Measurements from ENCODE around the gene NEURL1.
A peak's percentile ranks its signal among the peaks of the same experiment; 100 is the strongest.

Gene NEURL1

DNA sequence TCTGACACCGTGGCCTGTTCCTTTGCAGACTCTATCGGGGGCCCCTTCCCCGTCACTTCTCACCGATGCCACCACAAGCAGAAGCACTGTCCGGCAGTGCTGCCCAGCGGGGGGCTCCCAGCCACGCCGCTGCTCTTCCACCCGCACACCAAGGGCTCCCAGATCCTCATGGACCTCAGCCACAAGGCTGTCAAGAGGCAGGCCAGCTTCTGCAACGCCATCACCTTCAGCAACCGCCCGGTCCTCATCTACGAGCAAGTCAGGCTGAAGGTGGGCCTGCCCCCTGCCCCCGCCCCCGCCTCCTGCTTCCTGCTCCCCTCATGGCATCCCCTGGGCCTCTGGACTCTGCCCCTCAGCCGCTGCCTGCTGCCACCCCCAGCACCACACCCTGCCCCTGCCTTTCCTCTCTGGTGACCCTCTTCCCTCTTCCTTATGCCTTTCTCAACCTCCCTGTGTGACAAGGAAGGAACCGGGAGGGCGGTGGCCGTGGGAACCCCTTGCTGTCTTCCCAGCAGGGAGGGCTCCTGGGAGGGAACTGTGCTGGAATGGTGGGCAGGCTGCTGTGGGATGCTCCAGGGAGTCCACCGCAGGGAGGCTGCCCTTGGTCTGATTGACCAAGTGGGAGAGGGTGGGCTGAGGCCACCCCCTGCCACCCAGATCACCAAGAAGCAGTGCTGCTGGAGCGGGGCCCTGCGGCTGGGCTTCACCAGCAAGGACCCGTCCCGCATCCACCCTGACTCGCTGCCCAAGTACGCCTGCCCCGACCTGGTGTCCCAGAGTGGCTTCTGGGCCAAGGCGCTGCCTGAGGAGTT, 77.5 kb downstream of the NEURL1 start:
- DNase-seq, result no peak

DNA sequence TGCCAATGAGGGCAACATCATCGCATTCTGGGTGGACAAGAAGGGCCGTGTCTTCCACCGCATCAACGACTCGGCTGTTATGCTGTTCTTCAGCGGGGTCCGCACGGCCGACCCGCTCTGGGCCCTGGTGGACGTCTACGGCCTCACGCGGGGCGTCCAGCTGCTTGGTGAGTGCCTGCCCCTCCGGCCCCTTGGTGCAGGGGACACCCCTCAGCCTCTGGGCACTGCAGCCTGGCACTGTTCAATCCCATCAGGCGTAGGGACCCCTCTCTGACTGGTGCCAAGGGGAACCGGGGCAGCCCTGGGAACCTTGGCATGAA, 78.1 kb downstream of the NEURL1 start:
- no peak for DNase-seq

DNA sequence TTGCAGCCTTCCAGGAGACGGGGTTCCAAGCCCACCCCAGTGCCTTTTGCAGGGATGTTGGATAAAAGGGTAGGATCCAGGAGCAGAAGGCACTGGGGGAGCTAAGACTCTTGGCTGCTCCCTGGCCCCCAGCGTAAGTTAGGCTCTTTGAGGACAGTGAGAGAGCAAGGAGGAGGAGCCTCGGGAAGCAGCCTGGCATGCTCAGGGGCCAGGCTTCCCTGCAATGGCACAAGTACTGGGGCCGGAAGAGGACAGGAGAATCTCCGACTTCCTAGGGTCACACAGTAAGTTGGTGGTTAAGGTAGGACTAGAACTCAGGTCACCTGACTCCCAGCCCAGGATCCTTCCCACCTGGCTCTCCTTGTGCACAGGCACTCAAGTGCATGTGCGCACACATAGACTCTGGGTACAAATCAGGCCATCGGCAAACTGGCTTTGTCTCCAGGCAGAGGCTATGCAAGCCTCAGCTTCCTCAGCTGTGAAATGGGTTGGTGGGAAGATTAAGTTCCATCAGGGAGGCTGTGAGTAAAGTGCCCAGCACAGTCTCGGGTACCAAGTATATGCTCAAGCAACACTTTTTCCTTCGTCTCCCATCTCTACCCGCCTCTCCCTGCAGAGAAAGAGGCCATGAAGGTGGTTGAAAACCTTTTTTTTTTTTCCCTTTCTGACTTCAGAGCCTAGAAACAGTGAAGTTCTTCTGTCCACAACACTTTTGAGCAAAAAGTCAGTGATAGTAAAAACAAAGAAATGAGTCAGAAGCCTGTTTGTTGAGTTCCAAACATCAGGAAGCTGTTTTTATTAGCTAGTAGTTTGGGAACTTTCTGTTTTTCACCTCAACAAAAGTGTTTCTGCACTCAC, 79.1 kb downstream of the NEURL1 start:
- no peak for DNase-seq

DNA sequence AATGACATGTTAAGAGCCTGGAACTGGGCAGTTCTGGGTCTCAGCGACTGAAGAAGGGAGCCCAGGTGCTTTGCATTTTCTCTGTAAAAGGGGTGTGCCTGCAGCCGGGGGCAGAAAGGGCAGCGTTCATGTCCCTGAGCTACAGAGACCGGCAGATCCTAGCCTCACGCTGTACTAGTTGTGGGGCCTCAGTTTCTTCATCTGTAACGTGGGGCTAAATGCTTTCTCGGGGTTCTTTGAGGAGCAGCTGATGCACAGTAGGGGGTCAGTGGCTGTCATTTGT, 79.6 kb downstream of the NEURL1 start:
- no peak for DNase-seq

DNA sequence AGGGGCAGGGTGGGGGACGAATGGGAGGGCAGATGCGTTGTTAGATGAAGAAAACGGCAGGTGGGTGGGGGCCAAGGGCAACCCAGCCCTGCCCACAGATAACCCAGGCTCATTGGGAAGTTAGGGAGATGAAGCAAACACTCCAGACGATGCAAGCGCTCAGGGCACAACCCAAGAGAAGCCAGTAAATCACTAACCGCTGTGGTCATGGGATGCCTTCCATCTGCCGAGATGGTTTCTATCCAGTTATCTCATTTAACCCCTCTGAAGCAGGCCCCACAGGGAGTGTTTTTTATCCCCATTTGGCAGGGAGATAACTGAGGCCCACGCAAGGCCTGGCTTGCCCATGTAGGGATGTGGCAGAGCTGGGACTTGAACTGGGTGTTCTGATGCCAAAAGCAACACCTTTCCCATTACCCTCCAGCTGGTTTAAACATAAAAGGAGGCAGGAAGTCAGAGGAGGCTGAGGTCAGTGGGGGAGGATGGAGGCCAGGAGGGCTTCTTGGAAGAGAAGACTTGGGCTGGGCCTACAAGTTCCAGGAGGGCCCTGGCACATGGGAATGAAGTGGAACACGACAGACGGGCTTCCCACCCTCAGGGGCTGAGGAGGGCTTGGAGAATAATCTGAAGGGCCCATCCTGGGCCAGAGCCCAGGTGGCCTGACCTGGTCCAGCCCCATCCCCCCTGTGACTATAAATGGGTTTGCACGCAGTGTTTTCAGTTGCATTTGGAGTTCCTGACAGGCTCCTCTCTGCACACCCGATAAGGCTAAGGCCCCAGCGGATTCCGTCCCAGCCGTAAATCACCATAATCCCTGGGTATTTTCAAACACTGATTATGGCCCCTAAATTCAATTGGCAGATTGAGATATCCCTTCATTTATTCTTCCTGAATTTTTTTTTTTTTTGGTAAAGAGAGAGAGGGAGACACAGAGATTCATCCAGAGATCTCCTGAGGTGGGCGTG, 80.9 kb downstream of the NEURL1 start:
- no peak for DNase-seq

DNA sequence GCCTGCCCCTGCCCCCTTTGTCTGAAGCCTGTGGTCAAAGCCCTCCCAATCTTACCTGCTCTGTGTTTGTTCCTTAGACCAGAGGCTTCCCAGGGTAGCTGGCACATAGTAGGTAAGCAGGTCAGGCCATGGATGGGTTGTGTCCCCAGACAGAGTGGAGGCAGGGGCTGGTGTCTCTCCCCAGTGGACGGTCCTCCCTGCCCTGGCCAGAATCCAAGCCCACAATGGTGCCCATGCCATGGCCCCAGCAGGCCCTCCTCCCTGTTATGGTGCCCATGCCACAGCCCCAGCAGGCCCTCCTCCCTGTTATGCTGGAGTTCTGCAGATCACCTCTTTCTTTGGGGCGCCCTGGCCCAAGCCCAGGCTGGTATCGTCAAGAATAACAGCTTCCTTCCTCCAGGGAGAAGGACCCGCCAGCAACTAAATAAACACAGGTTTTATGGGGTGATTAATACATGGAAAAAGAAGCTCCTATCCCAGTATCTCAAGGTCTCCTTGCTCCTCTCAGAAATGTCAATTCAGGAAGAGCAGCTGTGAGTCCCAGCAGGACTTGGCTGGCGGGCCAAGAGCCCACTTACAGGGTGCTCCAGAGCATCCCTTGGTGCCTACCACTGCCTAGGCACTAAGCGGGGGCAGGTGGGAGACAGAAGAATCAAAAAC, 82.0 kb downstream of the NEURL1 start:
- peak; percentile 62 for DNase-seq

DNA sequence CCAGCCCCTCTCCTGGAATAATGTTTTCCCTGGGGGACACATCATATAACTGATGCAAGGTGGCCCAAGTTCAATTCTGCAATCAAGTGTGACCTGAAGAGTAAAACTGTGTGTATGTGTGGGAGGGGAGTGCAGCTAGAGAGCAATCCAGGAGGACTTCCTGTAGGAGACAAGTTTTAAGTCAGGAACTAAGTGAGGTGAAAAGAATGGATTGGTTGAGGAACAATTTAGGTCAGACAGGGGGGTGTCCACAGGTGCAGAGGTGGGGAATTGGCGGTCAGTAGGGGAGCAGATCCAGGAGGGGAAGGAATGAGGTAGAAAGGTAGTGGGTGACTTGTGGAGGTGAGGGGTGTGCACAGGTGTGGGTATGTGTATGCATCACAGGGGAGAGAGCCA, 82.6 kb downstream of the NEURL1 start:
- peak; percentile 76 for DNase-seq

DNA sequence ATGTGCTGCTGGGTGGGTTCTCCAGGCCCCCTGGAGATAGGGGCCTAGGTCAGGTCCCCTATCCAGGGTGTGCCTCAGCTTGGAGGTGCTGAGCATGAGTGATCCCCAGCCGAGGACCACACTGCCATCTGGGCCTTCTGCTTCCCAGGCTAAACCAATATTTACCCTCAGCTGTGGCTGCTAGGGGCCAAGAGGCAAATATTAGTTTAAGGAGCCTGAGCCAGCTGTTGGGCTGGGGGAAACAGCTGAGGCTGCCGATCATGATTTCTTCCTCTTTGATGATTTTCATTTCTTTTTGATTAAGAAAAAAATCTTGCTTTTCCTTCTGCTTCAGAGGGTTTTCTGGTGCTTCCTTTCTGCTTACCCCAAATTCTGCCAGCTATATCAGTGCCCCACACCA, 83.4 kb downstream of the NEURL1 start:
- DNase-seq, result peak; percentile 95

DNA sequence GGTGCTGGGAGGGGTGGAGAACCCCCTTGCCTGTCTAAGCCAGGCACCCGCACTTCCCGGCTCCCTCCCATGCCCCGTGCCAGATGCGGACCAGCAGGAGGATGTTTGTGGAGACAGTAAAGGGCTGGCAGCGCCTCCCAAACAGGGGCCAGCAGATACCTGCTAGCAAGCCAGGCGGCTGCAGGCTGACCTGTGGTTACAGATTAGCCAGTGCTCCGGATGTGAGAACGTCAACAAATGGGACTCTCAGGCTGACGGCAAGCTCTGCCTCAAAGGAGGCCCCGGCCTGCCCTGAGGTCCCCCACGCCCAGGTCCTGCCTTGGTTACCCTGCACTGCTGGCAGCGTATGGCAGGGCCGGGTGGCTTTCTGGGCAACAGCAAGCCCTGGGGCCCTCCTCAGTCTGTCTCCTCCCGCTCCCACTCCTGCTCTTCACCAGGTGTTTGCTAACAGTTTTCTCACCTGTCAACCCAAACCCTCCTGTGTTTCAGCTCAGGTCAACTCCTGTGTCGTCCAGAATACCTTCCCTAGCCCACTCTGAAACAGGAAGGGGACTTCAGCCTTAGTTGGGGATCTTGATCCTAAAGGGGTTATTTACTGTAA, 85.4 kb downstream of the NEURL1 start:
- peak; percentile 78 for DNase-seq

DNA sequence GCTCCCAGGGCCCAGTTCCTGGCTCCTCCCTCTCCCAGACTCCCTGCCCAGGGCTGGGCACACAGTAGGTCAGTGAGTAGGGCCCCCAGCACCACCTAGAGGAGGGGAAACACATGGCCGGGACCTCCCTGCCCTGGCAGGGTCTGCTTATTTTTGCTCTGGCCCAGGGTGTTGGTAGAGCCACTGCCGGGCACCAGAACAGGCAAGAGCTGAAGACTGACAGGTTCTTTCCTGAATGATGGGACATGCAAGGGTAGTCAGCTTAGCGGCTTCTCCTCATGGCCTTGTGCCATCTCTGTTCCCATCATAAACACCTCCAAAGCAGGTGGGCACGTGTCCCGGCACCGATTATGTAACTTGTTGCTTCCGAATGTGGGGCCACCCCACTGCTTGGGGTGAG, 86.5 kb downstream of the NEURL1 start:
- DNase-seq, result no peak

DNA sequence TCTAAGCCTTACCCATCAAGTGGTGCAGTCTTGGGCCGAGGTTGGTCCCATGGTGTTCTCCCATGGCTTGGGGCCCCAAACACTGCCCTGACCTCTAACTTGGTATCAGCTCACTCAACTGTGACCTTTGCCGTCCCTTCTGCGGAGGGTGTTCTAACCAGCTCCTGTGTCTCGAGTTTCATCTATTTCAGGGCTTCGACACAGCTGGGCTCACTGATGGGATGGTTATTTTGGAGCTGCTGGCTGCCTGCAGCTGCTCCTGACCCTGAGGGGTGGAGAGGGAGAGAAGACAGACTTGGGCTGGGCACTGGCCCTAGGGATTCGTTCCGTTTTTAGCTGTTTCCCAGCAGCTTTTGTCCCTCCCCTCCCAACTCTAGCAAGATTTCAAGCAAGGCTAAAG, 86.9 kb downstream of the NEURL1 start:
- no peak for DNase-seq

DNA sequence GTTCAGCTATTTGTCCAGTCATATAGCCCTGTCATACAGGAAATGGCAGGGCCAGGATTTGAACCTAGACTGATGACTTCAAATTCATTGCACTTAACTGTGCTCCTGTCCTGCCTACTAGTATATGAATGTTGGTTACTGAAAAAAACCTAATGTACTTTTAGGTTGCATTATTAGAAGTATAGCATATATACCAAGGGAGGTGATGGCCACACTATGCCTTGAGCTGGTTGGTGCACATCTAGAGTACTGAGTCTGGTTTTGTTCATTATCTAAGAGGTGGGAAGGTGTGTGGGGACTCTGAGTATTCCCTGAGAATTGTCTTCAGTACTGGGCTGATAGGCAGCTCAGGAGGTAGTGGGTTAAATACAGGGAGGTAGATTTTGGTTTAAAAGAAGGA, 88.0 kb downstream of the NEURL1 start:
- no peak for DNase-seq

DNA sequence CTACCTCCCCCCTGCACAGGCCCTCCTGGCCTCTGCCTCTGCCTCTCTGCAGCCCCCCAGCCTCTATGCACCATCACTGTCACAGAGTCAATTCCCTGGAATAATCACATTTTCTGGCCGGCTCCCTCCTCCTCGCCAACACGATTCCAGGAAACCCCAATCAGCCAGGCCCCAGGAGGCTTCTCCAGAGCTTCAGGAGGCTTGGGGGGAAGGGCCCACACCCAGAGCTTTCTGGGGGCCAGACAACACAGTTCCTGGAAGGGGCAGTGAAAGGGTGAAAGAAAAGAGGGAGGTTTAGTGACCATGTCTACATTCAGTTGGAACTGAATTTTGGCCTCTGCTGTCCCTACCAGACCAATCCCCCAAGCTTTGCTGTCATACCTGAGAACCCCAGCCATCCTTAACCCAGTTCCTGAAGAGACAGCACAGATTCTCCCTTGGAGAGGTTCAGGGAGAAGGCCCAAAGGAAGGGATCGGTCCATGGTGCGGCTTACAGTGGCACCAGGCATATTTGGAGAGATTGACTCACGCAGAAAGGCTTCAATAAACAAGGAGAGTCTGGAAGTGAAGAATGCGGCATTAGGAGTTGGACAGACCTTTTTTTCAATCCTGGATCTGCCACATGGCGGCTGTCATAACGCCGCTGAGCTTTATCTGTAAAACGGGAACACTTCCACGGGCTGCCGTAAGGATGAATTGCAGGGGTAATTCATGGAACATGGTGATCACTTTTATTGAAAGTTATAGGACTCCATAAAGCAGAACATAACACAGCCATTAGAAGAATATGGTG, 89.0 kb downstream of the NEURL1 start:
- no peak for DNase-seq

DNA sequence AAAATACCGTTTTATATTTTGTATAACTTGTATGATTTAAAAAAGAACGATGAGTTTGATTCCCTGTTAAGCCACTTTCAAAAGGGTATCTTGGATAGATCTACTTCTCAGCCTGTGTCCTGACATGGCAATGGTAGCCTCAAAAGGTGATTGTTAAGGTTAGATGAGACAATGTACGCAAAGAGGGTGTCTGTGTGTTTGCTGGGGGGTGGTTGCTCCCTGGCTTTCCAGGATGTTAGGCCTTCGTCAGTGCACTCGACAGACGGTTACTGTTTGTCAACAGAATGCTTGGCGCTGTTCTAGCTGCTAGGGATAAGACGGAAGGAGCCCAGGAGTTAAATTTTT, 90.3 kb downstream of the NEURL1 start:
- no peak for DNase-seq

DNA sequence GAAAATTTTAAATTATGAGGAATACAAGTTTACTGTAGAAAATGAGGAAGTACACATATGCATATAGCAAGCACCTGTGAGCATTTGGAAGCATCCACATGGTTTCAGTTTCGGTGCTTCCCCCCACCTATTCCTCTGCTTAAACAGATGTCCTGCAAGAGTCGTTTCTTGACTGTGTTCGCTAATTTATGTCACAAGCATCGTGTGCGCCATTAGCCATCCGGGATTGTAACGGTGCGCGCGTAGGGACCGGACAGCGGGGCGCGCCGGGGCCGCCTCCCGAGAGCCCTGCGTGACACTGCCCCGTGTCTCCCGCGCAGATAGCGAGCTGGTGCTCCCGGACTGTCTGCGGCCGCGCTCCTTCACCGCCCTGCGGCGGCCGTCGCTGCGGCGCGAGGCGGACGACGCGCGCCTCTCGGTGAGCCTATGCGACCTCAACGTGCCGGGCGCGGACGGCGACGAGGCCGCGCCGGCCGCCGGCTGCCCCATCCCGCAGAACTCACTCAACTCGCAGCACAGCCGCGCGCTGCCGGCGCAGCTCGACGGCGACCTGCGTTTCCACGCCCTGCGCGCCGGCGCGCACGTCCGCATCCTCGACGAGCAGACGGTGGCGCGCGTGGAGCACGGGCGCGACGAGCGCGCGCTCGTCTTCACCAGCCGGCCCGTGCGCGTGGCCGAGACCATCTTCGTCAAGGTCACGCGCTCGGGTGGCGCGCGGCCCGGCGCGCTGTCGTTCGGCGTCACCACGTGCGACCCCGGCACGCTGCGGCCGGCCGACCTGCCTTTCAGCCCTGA, 90.9 kb downstream of the NEURL1 start:
- DNase-seq, result no peak

DNA sequence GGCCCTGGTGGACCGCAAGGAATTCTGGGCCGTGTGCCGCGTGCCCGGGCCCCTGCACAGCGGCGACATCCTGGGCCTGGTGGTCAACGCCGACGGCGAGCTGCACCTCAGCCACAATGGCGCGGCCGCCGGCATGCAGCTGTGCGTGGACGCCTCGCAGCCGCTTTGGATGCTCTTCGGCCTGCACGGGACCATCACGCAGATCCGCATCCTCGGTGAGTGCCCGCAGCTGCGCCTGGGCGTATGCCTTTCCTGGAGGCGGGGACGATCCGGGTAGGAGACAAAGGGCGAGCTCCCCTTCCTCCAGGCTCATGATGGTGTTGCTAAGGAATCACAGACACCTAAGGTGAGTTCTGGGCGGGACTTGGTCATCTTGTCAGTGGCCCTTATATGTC, 91.5 kb downstream of the NEURL1 start:
- DNase-seq, result no peak

DNA sequence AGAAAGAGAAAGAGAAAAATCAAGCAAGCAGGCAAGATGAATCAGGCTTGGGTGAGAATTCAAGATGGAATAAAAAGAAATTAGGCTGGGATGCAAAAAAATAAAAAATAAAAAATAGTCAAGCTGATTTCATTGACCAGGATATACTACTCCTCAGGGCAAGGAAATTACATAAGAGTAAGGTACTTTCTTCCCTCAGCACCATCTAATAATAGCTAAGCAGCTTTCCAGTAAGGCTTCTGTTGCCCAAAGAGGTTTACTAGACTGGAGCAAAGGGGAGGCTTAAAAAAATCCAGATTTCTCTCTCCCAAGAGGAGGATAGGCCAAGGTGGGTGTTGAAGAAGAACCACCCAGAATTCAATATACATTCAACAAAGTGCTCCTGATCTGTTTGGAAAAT, 93.6 kb downstream of the NEURL1 start:
- DNase-seq, result no peak

DNA sequence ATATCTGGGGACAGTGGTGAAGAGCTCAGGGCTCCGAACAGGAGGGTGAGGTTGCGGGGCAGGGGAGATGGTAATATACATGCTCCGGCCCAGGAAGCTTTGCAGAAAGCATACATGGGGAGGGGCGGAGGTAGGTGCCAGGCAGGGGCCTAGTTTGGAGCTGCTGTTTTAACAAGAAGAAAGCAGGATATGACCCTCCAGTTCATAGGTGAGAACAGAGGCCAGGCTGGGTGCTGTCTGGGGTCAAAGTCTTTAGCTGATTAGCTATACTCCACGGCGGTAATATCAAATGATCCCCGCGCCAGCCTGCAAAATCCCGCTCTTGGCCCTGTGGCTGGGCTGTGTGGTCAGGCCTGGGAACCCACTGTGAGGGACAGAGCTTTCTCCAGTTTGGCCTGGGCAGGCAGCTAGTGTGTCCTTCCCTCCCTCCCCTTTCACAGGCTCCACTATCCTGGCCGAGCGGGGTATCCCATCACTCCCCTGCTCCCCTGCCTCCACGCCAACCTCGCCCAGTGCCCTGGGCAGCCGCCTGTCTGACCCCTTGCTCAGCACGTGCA, 95.6 kb downstream of the NEURL1 start:
- DNase-seq, result no peak

DNA sequence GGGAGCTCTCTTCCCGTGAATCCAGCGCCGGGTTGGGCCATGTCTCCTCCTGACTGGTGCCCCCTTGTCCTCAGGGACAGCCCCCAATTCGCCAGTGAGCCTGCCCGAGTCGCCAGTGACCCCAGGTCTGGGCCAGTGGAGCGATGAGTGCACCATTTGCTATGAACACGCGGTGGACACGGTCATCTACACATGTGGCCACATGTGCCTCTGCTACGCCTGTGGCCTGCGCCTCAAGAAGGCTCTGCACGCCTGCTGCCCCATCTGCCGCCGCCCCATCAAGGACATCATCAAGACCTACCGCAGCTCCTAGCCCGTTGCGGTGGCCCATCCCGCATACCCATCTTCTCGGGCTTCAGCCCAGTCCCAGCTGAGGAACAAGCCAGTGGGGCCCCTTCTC, 96.6 kb downstream of the NEURL1 start:
- no peak for DNase-seq

DNA sequence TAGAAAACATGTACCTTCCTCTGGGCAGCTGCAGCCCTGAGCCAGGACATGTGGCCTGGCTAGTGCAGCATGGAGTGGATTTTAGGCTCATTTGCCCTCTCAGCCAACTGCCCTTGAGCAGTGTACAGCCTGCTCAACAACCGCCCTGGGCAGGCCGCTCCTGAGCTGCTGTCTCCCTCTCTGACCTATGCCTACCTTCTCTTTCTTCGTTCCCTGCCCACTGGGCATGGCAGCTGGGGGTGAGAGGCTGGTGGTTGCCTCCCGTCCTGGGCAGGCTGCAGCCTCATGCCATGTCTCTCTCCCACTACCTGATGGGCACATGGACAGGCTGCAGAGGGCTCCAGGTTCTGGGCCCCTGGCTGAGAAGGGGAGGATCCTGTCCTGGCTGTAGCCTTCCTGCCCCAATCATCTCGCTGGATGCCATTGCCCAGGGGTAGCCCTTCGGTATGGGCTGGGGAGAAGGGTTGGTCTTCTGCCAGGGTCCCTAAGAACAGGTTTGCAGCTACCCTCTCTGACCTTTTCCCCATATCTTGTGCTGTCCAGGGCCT, 97.3 kb downstream of the NEURL1 start:
- no peak for DNase-seq
